NCI-H345 (cell line): ENCODE data around the gene HIVEP3.

ENCODE experiments used
- DNase-seq: peaks from one replicate; lab custom pipeline; 2025; lab: John Stamatoyannopoulos, UW

Gene HIVEP3

GRCh38 chr1:41812051-41812450 lies 106.7 kb downstream of the HIVEP3 start:
- DNase-seq: peak; percentile 69

GRCh38 chr1:41811051-41811795 lies 107.5 kb downstream of the HIVEP3 start:
- DNase-seq: no peak

GRCh38 chr1:41810446-41810845 lies 108.3 kb downstream of the HIVEP3 start:
- DNase-seq: no peak

- no peak for DNase-seq
Measured at GRCh38 chr1:41809692-41810091, 109.0 kb downstream of the HIVEP3 start.

GRCh38 chr1:41807390-41807789 lies 111.3 kb downstream of the HIVEP3 start:
- no peak for DNase-seq

GRCh38 chr1:41806472-41807155 lies 112.1 kb downstream of the HIVEP3 start:
- no peak for DNase-seq

GRCh38 chr1:41805771-41806471 lies 112.8 kb downstream of the HIVEP3 start:
- no peak for DNase-seq

GRCh38 chr1:41804176-41804575 lies 114.5 kb downstream of the HIVEP3 start:
- DNase-seq: no peak

GRCh38 chr1:41803656-41804055 lies 115.1 kb downstream of the HIVEP3 start:
- DNase-seq: no peak

GRCh38 chr1:41802532-41803501 lies 115.9 kb downstream of the HIVEP3 start:
- no peak for DNase-seq

GRCh38 chr1:41800311-41800829 lies 118.4 kb downstream of the HIVEP3 start:
- no peak for DNase-seq

GRCh38 chr1:41799723-41800122 lies 119.0 kb downstream of the HIVEP3 start:
- no peak for DNase-seq

- DNase-seq: no peak
Measured at GRCh38 chr1:41799205-41799604, 119.5 kb downstream of the HIVEP3 start.

- no peak for DNase-seq
Measured at GRCh38 chr1:41795205-41795762, 123.4 kb downstream of the HIVEP3 start.

- no peak for DNase-seq
Measured at GRCh38 chr1:41794031-41794430, 124.7 kb downstream of the HIVEP3 start.

- DNase-seq: no peak
Measured at GRCh38 chr1:41792485-41792770, 126.3 kb downstream of the HIVEP3 start.

GRCh38 chr1:41791667-41792484 lies 126.8 kb downstream of the HIVEP3 start:
- DNase-seq: no peak

- no peak for DNase-seq
Measured at GRCh38 chr1:41790351-41790750, 128.4 kb downstream of the HIVEP3 start.

- DNase-seq: no peak
Measured at GRCh38 chr1:41789661-41790330, 128.9 kb downstream of the HIVEP3 start.

GRCh38 chr1:41788427-41788826 lies 130.3 kb downstream of the HIVEP3 start:
- no peak for DNase-seq
